Activated CD4-positive, alpha-beta T cell treated with anti-CD3 and anti-CD28 coated beads, Interleukin-2, amount 10 ng/mL, durations not matched to agents 24 days and 14 days (primary cell): ENCODE data around the gene PCNX4. TPM values are rescaled to one million over a fixed set of nuclear protein-coding genes. Genes with fewer than 3 reads are reported as not detected.

Experiments
- DNase-seq: peaks from one replicate; pipeline ENCODE4 v3.0.0; 2022
- H3K27ac Mint-ChIP-seq: one replicate; pipeline ENCODE4 v1.8.0; 2022; ENCODE audit warnings: mild to moderate bottlenecking, mixed read lengths
- H3K27me3 Mint-ChIP-seq: one replicate; pipeline ENCODE4 v1.8.0; 2022; ENCODE audit warnings: mixed read lengths
- H3K36me3 Mint-ChIP-seq: one replicate; pipeline ENCODE4 v1.8.0; 2022; ENCODE audit warnings: low read depth, mild to moderate bottlenecking, mixed read lengths
- H3K4me1 Mint-ChIP-seq: one replicate; pipeline ENCODE4 v1.8.0; 2021; ENCODE audit warnings: mixed read lengths
- H3K4me3 Mint-ChIP-seq: one replicate; pipeline ENCODE4 v1.8.0; 2022; ENCODE audit warnings: mild to moderate bottlenecking, moderate library complexity, mixed read lengths
- H3K9me3 Mint-ChIP-seq: one replicate; pipeline ENCODE4 v1.8.0; 2021; ENCODE audit warnings: mixed read lengths
- intact Hi-C: fragments of 100-400 bp; cut with micrococcal nuclease; formaldehyde crosslinking; loops from one replicate; pipeline ENCODE4 v1.15.1; 2023
- total RNA-seq: library from RNA; stranded (reverse); gene quantifications from 2 replicates; pipeline ENCODE4 v1.2.3, GENCODE V29; 2022

The PCNX4 gene
- total RNA-seq, 1 donor from 2014 or later = 39.8 TPM

DNA sequence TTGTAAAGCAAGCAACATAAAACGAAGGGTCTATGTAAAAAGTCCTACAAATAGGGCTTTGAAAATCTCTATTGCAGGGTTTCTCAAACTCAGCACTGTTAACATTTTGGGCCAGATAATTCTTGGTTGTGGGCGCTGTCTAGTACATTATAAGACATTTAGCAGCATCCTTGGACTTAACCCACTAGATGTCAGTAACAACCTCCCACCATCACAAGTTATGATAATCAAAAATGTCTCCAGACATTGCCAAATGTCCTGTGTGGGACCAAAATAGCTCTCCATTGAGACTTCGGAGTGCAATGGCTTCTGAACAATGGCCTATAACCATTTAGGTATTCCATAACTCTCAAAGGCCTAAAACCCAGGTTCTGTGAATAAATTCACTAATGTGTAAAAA is 96.4 kb downstream of the PCNX4 start:
- H3K9me3 Mint-ChIP-seq = no peaks in the 10 kb centered on the region
- H3K4me3 Mint-ChIP-seq = no peak overlapping the region
- peaks cover 7% of the 10 kb centered on the region for H3K27me3 Mint-ChIP-seq
- no peak for DNase-seq
- H3K4me1 Mint-ChIP-seq = peaks cover 10% of the 10 kb centered on the region
- no peak overlapping the region for H3K27ac Mint-ChIP-seq
- no peaks in the 10 kb centered on the region for H3K36me3 Mint-ChIP-seq
- intact Hi-C loops = loop anchor here (10.0 kb wide), 2 partner anchors 603 to 1063 kb away; no protein-coding TSS in a partner anchor

DNA sequence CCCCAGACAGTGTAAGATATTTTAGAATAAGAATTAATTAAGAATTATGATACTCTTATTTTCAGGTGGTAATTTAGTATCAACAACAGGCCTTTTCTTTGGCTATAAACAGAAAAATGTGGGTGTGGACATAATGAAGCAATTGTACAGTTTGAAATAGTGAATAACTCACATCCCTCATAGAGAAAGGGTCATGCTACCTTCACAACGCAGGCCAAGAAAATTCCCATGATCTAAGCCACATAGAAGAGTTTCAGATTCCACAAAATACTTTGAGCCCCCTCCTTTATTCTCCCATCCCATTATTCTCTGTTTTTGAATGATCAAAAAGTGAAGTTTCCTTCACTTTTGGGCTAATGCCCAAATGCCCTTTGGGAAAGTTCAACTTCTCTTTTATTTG is 97.0 kb downstream of the PCNX4 start:
- peaks cover 6% of the 10 kb centered on the region for H3K4me1 Mint-ChIP-seq
- peaks cover 7% of the 10 kb centered on the region for H3K27me3 Mint-ChIP-seq
- no peak overlapping the region for H3K27ac Mint-ChIP-seq
- H3K4me3 Mint-ChIP-seq = no peak overlapping the region
- H3K9me3 Mint-ChIP-seq = no peaks in the 10 kb centered on the region
- intact Hi-C loops = loop anchor here (10.0 kb wide), 2 partner anchors 604 to 1064 kb away; no protein-coding TSS in a partner anchor
- DNase-seq = no peak
- no peaks in the 10 kb centered on the region for H3K36me3 Mint-ChIP-seq

DNA sequence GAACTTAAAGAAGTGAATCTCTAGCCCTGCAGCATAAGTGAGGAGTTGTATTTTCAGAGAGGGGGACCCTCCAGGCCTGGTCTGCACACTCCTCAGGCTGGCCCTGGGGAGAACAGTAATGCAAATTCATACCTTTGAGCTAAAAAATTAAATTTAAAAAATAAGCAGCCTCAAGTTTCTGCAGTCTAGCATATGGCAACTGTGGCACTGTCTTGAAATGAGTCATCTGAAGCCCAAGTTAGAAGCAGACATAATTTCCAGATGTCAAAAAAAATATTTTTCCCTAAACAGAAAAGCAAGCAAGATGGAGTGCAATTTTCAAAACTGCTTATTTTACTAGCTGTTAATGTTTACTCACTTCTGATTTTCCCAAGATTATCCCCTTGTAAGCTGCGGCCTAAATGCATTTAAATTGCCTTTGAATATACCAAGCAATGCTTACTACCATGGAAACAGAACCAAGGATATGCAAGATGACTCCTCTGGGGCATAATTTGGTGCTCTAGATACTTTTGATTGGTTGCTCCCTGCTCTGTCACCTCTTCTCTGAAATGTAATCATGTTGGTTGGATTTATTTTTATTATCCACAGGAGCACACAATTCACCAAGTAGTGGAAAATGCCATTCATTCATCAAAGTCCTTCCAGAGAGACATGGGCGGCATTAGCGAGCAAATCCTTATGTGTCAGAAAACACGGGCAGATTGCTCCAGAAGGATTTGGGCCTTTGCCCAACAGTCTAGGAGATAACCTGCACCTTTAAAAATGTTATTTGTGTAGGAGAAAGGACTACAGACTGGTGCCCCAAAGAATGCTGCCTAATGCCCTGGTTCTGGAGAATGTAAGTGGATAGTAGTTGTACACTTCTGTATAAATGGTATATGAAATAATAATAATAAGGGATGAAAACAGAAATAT is 98.5 kb downstream of the PCNX4 start:
- H3K9me3 Mint-ChIP-seq = no peaks in the 10 kb centered on the region
- intact Hi-C loops = loop anchor here (10.0 kb wide), 3 partner anchors 145 to 1065 kb away; no protein-coding TSS in a partner anchor
- no peaks in the 10 kb centered on the region for H3K36me3 Mint-ChIP-seq
- peaks cover 7% of the 10 kb centered on the region for H3K27me3 Mint-ChIP-seq
- no peak overlapping the region for H3K27ac Mint-ChIP-seq
- H3K4me3 Mint-ChIP-seq = no peak overlapping the region
- DNase-seq = no peak
- no peaks in the 10 kb centered on the region for H3K4me1 Mint-ChIP-seq

DNA sequence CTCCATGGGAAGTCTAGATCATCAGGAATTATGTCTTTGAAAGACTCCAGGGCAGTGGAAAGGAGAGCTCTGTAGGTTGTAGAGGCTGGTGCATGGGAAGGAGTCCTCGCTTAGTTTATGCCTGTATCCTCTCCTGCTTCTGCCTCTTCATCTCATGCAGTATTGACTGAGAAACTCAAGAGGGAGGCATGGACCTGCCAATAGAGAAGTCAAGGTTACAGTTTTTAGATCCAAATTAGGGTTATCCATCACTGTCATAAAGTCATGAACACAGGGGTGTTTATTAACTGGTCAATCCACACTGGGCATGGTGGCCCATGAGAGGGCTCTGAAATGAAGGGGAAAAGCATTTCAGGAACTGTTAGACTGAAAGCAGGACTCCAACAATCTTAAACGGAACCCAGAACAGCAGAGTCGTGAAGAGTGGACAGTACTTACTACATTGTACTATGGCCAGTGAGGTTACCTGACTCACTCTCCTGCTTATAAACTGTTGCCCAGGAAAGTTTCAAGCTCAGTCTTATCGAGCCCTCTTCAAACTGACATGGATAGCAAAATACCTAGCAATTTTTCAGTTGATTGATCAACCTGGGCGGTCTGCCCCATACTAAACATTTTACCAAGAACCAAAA is 103.6 kb downstream of the PCNX4 start:
- Mint-ChIP-seq H3K27me3 (peaks cover 9% of the 10 kb centered on the region), H3K36me3 (no peaks in the 10 kb centered on the region), H3K4me3 (no peak overlapping the region), H3K9me3 (peaks cover 13% of the 10 kb centered on the region), H3K27ac (no peak overlapping the region), H3K4me1 (peaks cover 6% of the 10 kb centered on the region)
- DNase-seq = no peak
- intact Hi-C loops = loop anchor here (5.0 to 10.0 kb wide), 2 partner anchors 140 to 362 kb away; no protein-coding TSS in a partner anchor

DNA sequence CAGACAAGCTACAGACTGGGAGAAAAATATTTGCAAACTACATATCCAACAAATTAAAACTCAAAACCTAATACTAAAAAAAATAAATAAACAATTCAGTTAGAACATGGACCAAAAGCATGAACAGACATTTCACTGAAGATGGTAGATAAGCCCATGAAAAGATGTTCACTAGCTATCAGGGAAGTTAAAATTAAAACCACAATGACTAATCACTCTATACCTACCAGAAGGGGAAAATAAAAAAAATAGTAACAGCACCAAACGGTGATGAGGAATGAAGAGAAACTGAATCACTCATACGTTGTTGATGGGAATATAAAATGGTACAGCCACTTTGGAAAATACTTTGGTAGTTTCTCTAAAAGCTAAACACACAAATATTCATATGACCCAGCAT is 104.6 kb downstream of the PCNX4 start:
- no peak for DNase-seq
- H3K4me3 Mint-ChIP-seq = no peak overlapping the region
- intact Hi-C loops = loop anchor here (5.0 to 10.0 kb wide), 2 partner anchors 139 to 361 kb away; no protein-coding TSS in a partner anchor

DNA sequence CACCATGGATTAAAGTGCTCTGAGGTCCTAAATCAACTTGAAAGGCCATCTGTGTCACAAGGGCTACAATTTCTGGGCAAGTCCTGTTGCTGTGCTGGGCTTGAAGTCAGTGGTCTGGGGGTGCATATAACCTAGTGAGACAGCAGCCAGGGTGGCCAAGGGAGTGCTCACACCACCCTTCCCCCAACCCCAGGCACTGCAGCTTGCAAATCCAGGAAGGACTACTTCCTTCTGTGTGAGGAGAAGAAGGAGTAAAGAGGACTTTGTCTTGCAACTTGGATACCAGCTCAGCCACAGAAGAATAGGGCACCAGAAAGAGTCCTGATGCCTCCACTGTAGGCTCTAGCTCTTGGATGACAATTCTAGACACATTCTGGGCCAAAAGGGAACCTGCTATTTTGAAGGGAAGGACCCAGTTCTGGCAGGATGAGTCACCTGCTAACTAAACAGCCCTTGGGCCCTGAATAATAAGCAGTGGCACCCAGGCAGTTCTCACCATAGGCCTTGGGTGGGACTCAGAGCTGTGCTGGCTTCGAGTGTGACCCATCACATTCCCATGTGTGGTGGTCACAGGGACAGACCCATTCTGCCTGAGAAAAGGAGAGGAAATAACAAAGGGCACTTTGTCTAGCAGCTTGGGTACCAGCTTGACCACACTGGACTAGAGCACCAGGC is 106.0 kb downstream of the PCNX4 start:
- H3K4me1 Mint-ChIP-seq = peaks cover 6% of the 10 kb centered on the region
- peaks cover 13% of the 10 kb centered on the region for H3K9me3 Mint-ChIP-seq
- no peak for DNase-seq
- intact Hi-C loops = loop anchor here (5.0 to 10.0 kb wide), 2 partner anchors 137 to 360 kb away; no protein-coding TSS in a partner anchor
- H3K27ac Mint-ChIP-seq = no peak overlapping the region
- H3K4me3 Mint-ChIP-seq = no peak overlapping the region
- peaks cover 15% of the 10 kb centered on the region for H3K27me3 Mint-ChIP-seq
- H3K36me3 Mint-ChIP-seq = no peaks in the 10 kb centered on the region

More for the DNA sequence above, 104.6 kb downstream of the PCNX4 start:
- Mint-ChIP-seq H3K27ac (no peak overlapping the region), H3K9me3 (peaks cover 13% of the 10 kb centered on the region), H3K27me3 (peaks cover 9% of the 10 kb centered on the region), H3K36me3 (no peaks in the 10 kb centered on the region), H3K4me1 (peaks cover 6% of the 10 kb centered on the region)

DNA sequence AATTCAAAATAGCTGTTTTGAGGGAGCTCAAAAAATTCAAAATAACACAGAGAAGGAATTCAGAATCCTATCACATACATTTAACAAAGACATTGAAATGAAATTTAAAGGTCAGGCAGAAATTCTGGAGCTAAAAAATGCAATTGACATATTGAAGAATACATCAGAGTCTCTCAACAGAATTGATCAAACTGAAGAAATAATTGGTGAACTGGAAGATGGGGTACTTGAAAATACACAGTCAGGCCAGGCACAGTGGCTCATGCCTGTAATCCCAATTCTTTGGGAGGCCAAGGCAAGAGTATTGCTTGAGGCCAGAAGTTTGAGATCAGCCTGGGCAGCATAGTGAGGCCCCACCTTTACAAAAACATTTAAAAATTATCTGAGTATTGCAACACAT is 107.6 kb downstream of the PCNX4 start:
- H3K36me3 Mint-ChIP-seq = no peaks in the 10 kb centered on the region
- intact Hi-C loops = loop anchor here (5.0 to 10.0 kb wide), 2 partner anchors 135 to 358 kb away; no protein-coding TSS in a partner anchor
- H3K27ac Mint-ChIP-seq = no peak overlapping the region
- H3K9me3 Mint-ChIP-seq = peaks cover 13% of the 10 kb centered on the region
- H3K4me3 Mint-ChIP-seq = no peak overlapping the region
- DNase-seq = no peak
- peaks cover 18% of the 10 kb centered on the region for H3K27me3 Mint-ChIP-seq
- H3K4me1 Mint-ChIP-seq = peaks cover 6% of the 10 kb centered on the region

DNA sequence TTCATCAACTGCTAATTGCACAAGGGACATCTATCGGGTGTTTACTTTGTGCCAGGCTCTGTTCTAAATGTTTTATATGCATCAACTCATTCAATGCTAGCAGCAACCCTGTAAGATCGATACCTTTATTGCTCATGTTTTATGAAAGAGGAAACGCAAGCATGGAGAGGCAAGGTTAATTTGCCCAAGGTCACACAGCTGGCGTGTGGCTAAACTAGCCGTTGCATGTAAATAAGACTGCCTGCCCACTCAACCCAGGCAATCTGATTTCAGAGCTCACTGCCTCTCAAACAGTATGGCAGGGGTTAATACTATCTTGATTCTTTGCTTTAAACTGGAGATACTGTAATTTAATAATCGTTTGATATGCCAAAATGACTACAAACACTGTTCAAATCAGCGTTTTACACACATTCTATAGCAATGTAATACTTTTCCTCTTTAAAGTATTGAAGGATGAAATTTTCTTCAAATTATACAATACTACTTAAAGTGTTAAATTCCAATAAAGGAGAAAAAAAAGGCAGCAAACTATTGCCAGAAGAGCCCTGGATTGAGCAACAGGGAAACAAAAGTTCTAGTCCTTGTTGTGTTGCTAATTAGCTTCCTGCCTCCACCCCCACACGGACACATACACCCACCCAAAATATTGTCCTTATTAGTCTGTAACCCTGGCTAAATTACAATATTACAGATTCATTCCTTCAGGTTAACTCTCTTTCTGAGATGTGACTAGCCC is 112.5 kb downstream of the PCNX4 start:
- Mint-ChIP-seq H3K27ac (no peak overlapping the region), H3K4me3 (no peak overlapping the region), H3K4me1 (peaks cover 13% of the 10 kb centered on the region), H3K27me3 (peaks cover 29% of the 10 kb centered on the region), H3K9me3 (peaks cover 15% of the 10 kb centered on the region), H3K36me3 (no peaks in the 10 kb centered on the region)
- intact Hi-C loops = no loop called here
- DNase-seq = no peak

DNA sequence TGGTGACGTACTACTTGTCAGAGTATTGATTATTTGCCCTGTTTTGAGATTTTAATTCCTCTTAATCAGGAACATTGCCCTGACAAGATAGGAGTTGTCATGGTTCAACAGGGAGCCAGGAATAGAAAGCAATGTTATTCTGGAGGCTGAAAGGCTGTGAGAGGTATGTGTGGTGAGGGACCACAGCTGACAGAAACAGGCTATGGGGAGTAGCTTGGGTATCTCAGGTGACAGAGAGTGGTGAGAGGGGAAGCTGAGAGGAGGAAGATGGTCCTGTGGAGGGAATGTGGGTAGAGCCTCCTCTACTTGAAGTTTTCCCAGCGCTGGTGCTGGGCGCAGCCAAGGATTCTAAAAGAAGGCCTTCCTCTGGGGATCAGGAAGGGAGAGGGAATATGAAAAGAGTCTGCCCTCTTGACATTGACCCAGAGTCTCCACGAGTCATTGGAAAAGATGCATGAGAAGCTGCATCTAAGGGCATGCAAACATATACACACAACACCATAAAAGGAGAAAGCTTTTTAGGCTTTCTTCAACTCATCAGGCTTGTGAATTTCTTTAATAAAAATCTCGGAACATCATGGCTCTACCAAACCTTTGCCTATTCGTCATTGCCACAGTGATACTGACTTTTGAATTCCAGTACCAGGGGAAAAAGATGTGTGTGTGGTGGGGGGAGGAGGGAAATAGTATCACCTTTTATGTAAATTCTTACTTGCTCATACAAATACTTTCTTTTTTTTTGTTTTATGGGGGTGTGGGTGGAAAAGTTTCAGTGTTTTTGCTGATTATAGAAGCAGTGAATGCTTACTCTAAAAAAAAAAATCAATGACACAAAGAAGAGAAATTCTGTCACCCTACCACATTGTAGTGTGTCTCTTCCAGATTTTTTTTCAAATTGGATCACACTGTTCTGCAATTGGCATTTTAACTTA is 113.4 kb downstream of the PCNX4 start:
- peak overlapping the region; percentile 2 for H3K27ac Mint-ChIP-seq
- DNase-seq = no peak
- H3K27me3 Mint-ChIP-seq = peaks cover 28% of the 10 kb centered on the region
- no peaks in the 10 kb centered on the region for H3K36me3 Mint-ChIP-seq
- no peak overlapping the region for H3K4me3 Mint-ChIP-seq
- H3K4me1 Mint-ChIP-seq = peaks cover 13% of the 10 kb centered on the region
- intact Hi-C loops = no loop called here
- peaks cover 9% of the 10 kb centered on the region for H3K9me3 Mint-ChIP-seq

DNA sequence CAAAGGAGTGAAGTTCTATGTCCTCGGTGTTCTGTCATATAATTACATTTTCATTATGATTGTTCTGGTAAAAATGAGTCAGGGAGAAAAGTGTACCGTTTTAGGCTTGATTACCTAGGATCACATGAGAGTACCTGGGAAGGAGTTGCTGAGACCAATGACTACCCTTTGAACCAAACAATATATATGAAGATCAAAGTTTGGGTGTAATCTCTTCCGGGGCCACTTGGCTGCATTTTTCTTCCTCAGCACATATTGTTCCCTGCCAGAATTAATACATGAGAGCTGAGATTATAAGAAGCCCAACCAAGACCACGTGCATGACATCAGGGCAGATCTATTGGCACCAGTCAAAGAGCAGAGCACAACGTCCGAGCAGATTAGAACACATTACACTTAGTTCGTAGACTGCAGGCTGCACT is 114.5 kb downstream of the PCNX4 start:
- Mint-ChIP-seq H3K4me1 (peaks cover 13% of the 10 kb centered on the region), H3K9me3 (peaks cover 9% of the 10 kb centered on the region), H3K27me3 (peaks cover 26% of the 10 kb centered on the region), H3K4me3 (no peak overlapping the region), H3K36me3 (no peaks in the 10 kb centered on the region), H3K27ac (no peak overlapping the region)
- DNase-seq = no peak
- intact Hi-C loops = loop anchor here (2.0 kb wide), 1 partner anchor 43 kb away; the partner anchor contains the start of gene PPM1A

DNA sequence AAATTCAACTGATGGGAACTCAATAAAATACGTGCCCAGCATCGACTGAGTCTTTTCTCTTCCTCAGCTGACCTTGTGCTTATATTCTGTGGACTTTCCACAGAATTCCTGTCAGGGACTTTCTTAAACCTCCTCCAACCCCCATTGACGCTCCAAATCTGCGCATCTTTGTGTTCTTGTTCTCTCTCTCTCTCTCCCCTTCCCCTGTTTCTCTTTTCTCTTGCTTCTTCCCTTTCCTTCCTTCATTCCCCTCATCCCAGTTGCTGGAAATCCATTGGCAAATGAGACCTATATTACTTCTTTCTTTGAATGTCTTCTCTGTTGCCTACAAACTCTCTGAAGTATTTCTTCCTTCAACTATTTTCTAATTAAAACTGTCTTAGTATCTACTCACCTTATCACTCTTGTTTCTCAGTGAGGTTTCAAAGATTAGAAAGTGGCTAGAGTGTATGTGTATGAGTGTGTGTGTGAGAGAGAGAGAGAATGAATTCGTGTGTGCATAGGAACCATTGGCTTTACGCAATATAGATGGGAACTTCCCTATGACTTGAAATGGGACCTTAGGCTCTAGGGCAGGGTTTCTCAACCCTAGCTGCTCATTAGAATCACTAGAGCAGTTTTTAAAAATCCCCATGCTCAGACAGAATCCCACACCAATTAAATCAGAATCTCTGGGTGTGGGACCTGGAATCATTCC is 115.3 kb downstream of the PCNX4 start:
- Mint-ChIP-seq H3K4me3 (no peak overlapping the region), H3K36me3 (no peaks in the 10 kb centered on the region), H3K9me3 (peaks cover 9% of the 10 kb centered on the region), H3K27me3 (peaks cover 22% of the 10 kb centered on the region), H3K4me1 (peaks cover 13% of the 10 kb centered on the region), H3K27ac (no peak overlapping the region)
- DNase-seq = no peak
- intact Hi-C loops = loop anchor here (2.0 kb wide), 1 partner anchor 42 kb away; the partner anchor contains the start of gene PPM1A

DNA sequence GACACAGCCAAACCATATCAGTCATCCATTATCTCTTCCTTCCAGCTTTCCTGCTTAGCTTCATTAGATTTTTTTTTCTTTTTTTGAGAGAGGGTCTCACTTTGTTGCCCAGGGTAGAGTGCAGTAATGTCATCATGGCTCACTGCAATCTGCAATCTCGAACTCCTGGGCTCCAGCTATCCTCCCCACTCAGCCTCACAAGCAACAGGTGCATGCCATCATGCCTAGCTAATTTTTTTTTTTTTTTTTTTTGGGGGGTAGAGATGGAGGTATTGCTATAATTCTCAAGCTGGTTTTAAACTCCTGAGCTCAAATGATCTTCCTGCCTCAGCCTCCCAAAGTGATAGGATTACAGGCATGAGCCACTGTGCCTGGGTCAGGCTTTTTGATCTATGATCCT is 119.0 kb downstream of the PCNX4 start:
- peaks cover 9% of the 10 kb centered on the region for H3K9me3 Mint-ChIP-seq
- no peak overlapping the region for H3K4me3 Mint-ChIP-seq
- no peaks in the 10 kb centered on the region for H3K36me3 Mint-ChIP-seq
- H3K4me1 Mint-ChIP-seq = peaks cover 4% of the 10 kb centered on the region
- DNase-seq = no peak
- peaks cover 15% of the 10 kb centered on the region for H3K27me3 Mint-ChIP-seq
- intact Hi-C loops = no loop called here
- no peak overlapping the region for H3K27ac Mint-ChIP-seq
